HepG2 (cell line): ENCODE measurements around the gene RNF14. TPM values are rescaled to one million over a fixed set of nuclear protein-coding genes. Genes with fewer than 3 reads are reported as not detected.

Source experiments
- CEBPG ChIP-seq: IDR thresholded peaks from 2 replicates; pipeline ENCODE4 v1.6.1; 2016
- CHD2 ChIP-seq: IDR thresholded peaks from 2 replicates; pipeline ENCODE4 v1.6.1; 2011; ENCODE audit warnings: low read depth, low read length, improper control_type of control experiment
- KDM5A ChIP-seq: fragments of 200-600 bp; sonication (generic); IDR thresholded peaks from 2 replicates; pipeline ENCODE4 v1.7.0; 2018; ENCODE audit warnings: antibody characterized with exemption, mild to moderate bottlenecking, low read length, borderline replicate concordance
- KDM6A ChIP-seq: IDR thresholded peaks from 2 replicates; pipeline ENCODE4 v1.6.1; 2016; ENCODE audit warnings: low read depth
- MAFG ChIP-seq: sonication (generic); formaldehyde crosslinking; IDR thresholded peaks from 2 replicates; pipeline ENCODE4 v1.5.1; 2020; ENCODE audit warnings: mild to moderate bottlenecking, missing genetic modification reagents
- PHF20 ChIP-seq: sonication (generic); formaldehyde crosslinking; IDR thresholded peaks from 2 replicates; pipeline ENCODE4 v1.5.0; 2020; ENCODE audit warnings: mild to moderate bottlenecking, missing genetic modification reagents
- PHF8 ChIP-seq: sonication (generic); formaldehyde crosslinking; IDR thresholded peaks from 2 replicates; pipeline ENCODE4 v1.5.0; 2020; ENCODE audit warnings: missing genetic modification reagents
- PTBP1 ChIP-seq: fragments of 200-400 bp; formaldehyde crosslinking; IDR thresholded peaks from 2 replicates; pipeline ENCODE4 v1.6.1; 2018; ENCODE audit warnings: low read length, low read depth; ENCODE audit not compliant: poor library complexity, severe bottlenecking
- REPIN1 ChIP-seq: sonication (generic); formaldehyde crosslinking; IDR thresholded peaks from 2 replicates; pipeline ENCODE4 v1.8.0; 2022; ENCODE audit warnings: missing genetic modification reagents, low read depth, mild to moderate bottlenecking, borderline replicate concordance
- SNAI1 ChIP-seq: sonication (generic); formaldehyde crosslinking; IDR thresholded peaks from 2 replicates; pipeline ENCODE4 v1.5.0; 2020; ENCODE audit warnings: mild to moderate bottlenecking, missing genetic modification reagents, borderline replicate concordance
- ZNF326 ChIP-seq: sonication (generic); formaldehyde crosslinking; IDR thresholded peaks from 2 replicates; pipeline ENCODE4 v1.4.0; 2020; ENCODE audit warnings: missing genetic modification reagents, borderline replicate concordance
- ZNF543 ChIP-seq: sonication (generic); formaldehyde crosslinking; IDR thresholded peaks from 2 replicates; pipeline ENCODE4 v1.4.0; 2020; ENCODE audit warnings: mild to moderate bottlenecking, missing genetic modification reagents
- ZNF749 ChIP-seq: sonication (generic); formaldehyde crosslinking; IDR thresholded peaks from 2 replicates; pipeline ENCODE4 v1.8.0; 2022; ENCODE audit warnings: mild to moderate bottlenecking, missing genetic modification reagents, moderate library complexity, borderline replicate concordance
- ZNF772 ChIP-seq: sonication (generic); formaldehyde crosslinking; IDR thresholded peaks from 2 replicates; pipeline ENCODE4 v1.5.0; 2020; ENCODE audit warnings: mild to moderate bottlenecking, missing genetic modification reagents
- ZNF891 ChIP-seq: sonication (generic); formaldehyde crosslinking; IDR thresholded peaks from 2 replicates; pipeline ENCODE4 v1.5.0; 2020; ENCODE audit warnings: mild to moderate bottlenecking, missing genetic modification reagents
- polyA plus RNA-seq, 8 experiments: library from polyadenylated mRNA; depleted of rRNA in 3 of 8; stranded (reverse) in 7 of 8; unstranded in 1 of 8; fragments of >200 nt; fragmentation: Illumina TruSeq in 4 of 8; extraction: Trizol in 4 of 8; gene quantifications; 2 replicates each; pipeline versions ENCODE4 v1.2.1 to v1.2.3, GENCODE V29; 2011 to 2016; ENCODE audit warnings: low read depth in 4 of 8, missing spikeins in 1 of 8, mixed read lengths in 1 of 8; ENCODE audit not compliant: insufficient read depth in 1 of 8
- total RNA-seq, 5 experiments: library from RNA; depleted of rRNA; stranded (reverse); fragments of >200 nt; fragmentation: Illumina TruSeq; extraction: Trizol; gene quantifications; 2 replicates each; pipeline ENCODE4 v1.2.3, GENCODE V29; 2016; ENCODE audit warnings: low read depth in 1 of 5
- TF ChIP-seq, protein P1 (sequence below): sonication (generic); formaldehyde crosslinking; IDR thresholded peaks from 2 replicates; pipeline ENCODE4 v1.5.0; 2020; ENCODE audit warnings: missing genetic modification reagents, mild to moderate bottlenecking, borderline replicate concordance
- TF ChIP-seq, protein P2 (sequence below): sonication (generic); formaldehyde crosslinking; IDR thresholded peaks from 2 replicates; pipeline ENCODE4 v1.8.0; 2023; ENCODE audit warnings: mild to moderate bottlenecking, missing genetic modification reagents
- TF ChIP-seq, protein P3 (sequence below): sonication (generic); formaldehyde crosslinking; IDR thresholded peaks from 2 replicates; pipeline ENCODE4 v1.4.0; 2020; ENCODE audit warnings: missing genetic modification reagents, borderline replicate concordance
- TF ChIP-seq, protein P4 (sequence below): sonication (generic); formaldehyde crosslinking; IDR thresholded peaks from 2 replicates; pipeline ENCODE4 v1.4.0; 2020; ENCODE audit warnings: missing genetic modification reagents

The RNF14 gene
- total and polyA plus RNA-seq, 2 of the 13 experiments (the other 11 are each of a cell fraction or from before 2014, with no cell fraction given): 11.3 to 28.1 TPM

DNA sequence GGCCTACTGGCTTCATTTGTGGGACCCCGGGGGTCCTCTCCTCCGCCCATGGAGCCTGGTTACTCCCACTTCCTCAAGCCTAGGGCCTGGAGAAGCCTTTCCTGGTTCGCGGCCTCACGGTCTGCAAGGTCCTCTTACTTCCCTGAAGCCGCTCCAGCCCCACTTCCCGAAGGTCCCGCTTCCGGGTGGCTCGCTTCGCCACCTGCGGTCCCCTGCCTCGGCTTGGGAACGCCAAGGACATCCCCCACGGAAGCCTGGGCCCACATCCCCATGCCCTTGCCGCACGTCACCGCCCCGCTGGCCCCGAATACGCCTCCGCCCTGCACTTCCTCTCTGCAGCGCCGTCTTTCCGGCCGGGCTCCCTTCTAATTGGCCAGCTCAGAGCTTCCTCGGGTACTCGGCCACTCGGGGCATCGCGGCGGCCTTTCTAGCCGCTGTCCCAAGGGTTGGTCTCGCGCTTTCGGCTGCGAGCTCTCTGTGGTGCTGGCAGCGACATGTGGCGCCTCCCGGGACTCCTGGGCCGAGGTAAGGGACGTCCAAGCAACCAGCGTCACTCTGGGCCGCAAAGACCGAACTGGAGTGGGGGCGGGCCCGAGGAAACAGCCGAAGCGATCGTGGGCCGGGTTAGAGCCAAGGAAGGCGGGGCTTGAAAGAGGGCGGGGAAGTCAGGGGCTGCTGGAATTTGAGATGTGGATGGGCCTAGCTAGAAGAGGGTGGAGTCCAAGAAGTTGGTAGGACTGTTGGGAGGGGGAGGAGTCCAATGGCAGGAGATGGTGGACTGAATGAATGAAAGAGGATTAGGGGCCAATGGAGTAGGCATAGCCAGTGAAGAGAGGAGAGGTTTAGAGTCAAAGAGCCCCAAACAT is 45.2 kb upstream of the RNF14 start, which contains the start of gene DELE1 (continued):
- TF ChIP-seq, protein P1, sequence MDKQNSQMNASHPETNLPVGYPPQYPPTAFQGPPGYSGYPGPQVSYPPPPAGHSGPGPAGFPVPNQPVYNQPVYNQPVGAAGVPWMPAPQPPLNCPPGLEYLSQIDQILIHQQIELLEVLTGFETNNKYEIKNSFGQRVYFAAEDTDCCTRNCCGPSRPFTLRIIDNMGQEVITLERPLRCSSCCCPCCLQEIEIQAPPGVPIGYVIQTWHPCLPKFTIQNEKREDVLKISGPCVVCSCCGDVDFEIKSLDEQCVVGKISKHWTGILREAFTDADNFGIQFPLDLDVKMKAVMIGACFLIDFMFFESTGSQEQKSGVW (CRISPR knock-in tag): no peak
- TF ChIP-seq SNAI1 (peak; percentile 95), ZNF543 (peak; percentile 94), REPIN1 (no peak), PTBP1 (peak; percentile 55), PHF20 (CRISPR knock-in tag) (peak; percentile 94), CHD2 (peak; percentile 71), ZNF326 (CRISPR knock-in tag) (no peak), ZNF772 (CRISPR knock-in tag) (no peak; the same call in 1 of the 2 replicates), CEBPG (CRISPR knock-in tag) (no peak), ZNF891 (CRISPR knock-in tag) (peak; percentile 69), ZNF749 (CRISPR knock-in tag) (peak; percentile 77; the same call in 1 of the 2 replicates), KDM5A (peak; percentile 69; the same call in 1 of the 2 replicates), PHF8 (CRISPR knock-in tag) (peak; percentile 99), KDM6A (CRISPR knock-in tag) (no peak), MAFG (CRISPR knock-in tag) (no peak)
- TF ChIP-seq, protein P2, sequence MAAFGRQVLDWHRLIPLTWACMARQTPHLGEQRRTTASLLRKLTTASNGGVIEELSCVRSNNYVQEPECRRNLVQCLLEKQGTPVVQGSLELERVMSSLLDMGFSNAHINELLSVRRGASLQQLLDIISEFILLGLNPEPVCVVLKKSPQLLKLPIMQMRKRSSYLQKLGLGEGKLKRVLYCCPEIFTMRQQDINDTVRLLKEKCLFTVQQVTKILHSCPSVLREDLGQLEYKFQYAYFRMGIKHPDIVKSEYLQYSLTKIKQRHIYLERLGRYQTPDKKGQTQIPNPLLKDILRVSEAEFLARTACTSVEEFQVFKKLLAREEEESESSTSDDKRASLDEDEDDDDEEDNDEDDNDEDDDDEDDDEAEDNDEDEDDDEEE (CRISPR knock-in tag): peak; percentile 84; the same call in 1 of the 2 replicates
- TF ChIP-seq, protein P3, sequence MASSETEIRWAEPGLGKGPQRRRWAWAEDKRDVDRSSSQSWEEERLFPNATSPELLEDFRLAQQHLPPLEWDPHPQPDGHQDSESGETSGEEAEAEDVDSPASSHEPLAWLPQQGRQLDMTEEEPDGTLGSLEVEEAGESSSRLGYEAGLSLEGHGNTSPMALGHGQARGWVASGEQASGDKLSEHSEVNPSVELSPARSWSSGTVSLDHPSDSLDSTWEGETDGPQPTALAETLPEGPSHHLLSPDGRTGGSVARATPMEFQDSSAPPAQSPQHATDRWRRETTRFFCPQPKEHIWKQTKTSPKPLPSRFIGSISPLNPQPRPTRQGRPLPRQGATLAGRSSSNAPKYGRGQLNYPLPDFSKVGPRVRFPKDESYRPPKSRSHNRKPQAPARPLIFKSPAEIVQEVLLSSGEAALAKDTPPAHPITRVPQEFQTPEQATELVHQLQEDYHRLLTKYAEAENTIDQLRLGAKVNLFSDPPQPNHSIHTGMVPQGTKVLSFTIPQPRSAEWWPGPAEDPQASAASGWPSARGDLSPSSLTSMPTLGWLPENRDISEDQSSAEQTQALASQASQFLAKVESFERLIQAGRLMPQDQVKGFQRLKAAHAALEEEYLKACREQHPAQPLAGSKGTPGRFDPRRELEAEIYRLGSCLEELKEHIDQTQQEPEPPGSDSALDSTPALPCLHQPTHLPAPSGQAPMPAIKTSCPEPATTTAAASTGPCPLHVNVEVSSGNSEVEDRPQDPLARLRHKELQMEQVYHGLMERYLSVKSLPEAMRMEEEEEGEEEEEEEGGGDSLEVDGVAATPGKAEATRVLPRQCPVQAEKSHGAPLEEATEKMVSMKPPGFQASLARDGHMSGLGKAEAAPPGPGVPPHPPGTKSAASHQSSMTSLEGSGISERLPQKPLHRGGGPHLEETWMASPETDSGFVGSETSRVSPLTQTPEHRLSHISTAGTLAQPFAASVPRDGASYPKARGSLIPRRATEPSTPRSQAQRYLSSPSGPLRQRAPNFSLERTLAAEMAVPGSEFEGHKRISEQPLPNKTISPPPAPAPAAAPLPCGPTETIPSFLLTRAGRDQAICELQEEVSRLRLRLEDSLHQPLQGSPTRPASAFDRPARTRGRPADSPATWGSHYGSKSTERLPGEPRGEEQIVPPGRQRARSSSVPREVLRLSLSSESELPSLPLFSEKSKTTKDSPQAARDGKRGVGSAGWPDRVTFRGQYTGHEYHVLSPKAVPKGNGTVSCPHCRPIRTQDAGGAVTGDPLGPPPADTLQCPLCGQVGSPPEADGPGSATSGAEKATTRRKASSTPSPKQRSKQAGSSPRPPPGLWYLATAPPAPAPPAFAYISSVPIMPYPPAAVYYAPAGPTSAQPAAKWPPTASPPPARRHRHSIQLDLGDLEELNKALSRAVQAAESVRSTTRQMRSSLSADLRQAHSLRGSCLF (CRISPR knock-in tag): no peak
- TF ChIP-seq, protein P4, sequence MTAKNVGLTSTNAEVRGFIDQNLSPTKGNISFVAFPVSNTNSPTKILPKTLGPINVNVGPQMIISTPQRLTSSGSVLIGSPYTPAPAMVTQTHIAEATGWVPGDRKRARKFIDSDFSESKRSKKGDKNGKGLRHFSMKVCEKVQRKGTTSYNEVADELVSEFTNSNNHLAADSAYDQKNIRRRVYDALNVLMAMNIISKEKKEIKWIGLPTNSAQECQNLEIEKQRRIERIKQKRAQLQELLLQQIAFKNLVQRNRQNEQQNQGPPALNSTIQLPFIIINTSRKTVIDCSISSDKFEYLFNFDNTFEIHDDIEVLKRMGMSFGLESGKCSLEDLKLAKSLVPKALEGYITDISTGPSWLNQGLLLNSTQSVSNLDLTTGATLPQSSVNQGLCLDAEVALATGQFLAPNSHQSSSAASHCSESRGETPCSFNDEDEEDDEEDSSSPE (CRISPR knock-in tag): peak; percentile 72
